ENCODE measurements around the gene STK25. TPM values are rescaled to one million over a fixed set of nuclear protein-coding genes. Genes with fewer than 3 reads are reported as not detected.

Gene STK25
- polyA plus RNA-seq (ENCODE audit: low read depth in 6 of 6), result 100 to 1,000 TPM in 2 of 6 donors, 10 to 100 TPM in 4; 82.2 to 148 (median 87.7) TPM

- H3K27me3 Mint-ChIP-seq, result no peaks in the 10 kb centered on the region
Observed at GRCh38 chr2:241508240-241509154, at the start of gene STK25. Gene STK25 (minus strand): TSS chr2:241508584. CDS start chr2:241508035, 549 bp downstream.

GRCh38 chr2:241556746-241557145, 48.4 kb upstream of the STK25 start:
- peaks cover 43 to 78% (median 69%) of the 10 kb centered on the region in 3 donors for H3K27me3 Mint-ChIP-seq
- peaks cover 9 to 21% of the 10 kb centered on the region in 2 donors for H3K36me3 Mint-ChIP-seq
- H3K27ac Mint-ChIP-seq, result no peak overlapping the region
- ATAC-seq (ENCODE audit: low read depth in 2 of 2) (no peak), DNase-seq (no peak)
- H3K4me3 Mint-ChIP-seq, result no peak overlapping the region
- peaks cover 16 to 34% (median 29%) of the 10 kb centered on the region in 7 donors for H3K9me3 Mint-ChIP-seq
- H3K4me1 Mint-ChIP-seq, result peaks cover 0 to 13% (median 7%) of the 10 kb centered on the region in 3 donors

More at GRCh38 chr2:241508240-241509154, at the start of gene STK25:
- ATAC-seq (ENCODE audit: low read depth in 2 of 2) (peak; percentile 93 to 95), DNase-seq (peak; percentile 98)
- Mint-ChIP-seq H3K4me3 (peak within 1 kb of the TSS; percentile 82 to 93 (median 84)), H3K27ac (peak within 1 kb of the TSS; percentile 59 to 95 (median 90)), H3K4me1 (peaks cover 20 to 46% (median 37%) of the 10 kb centered on the region in 3 donors), H3K9me3 (no peaks in the 10 kb centered on the region), H3K36me3 (no peaks in the 10 kb centered on the region)

GRCh38 chr2:241555711-241556110, 47.3 kb upstream of the STK25 start:
- Mint-ChIP-seq H3K4me3 (no peak overlapping the region), H3K27me3 (peaks cover 48 to 84% (median 78%) of the 10 kb centered on the region in 3 donors), H3K4me1 (peaks cover 0 to 13% (median 7%) of the 10 kb centered on the region in 3 donors), H3K36me3 (peaks cover 9 to 21% of the 10 kb centered on the region in 2 donors), H3K9me3 (peaks cover 16 to 34% (median 29%) of the 10 kb centered on the region in 7 donors), H3K27ac (no peak overlapping the region)
- ATAC-seq (ENCODE audit: low read depth in 2 of 2), result no peak
- DNase-seq, result no peak

GRCh38 chr2:241554610-241555322, 46.4 kb upstream of the STK25 start:
- DNase-seq (no peak), ATAC-seq (ENCODE audit: low read depth in 2 of 2) (no peak)
- Mint-ChIP-seq H3K27ac (no peak overlapping the region), H3K4me1 (peaks cover 0 to 4% (median under 1%) of the 10 kb centered on the region in 3 donors), H3K36me3 (peaks cover 9 to 21% of the 10 kb centered on the region in 2 donors), H3K27me3 (peaks cover 45 to 75% (median 70%) of the 10 kb centered on the region in 3 donors), H3K9me3 (peaks cover 16 to 34% (median 29%) of the 10 kb centered on the region in 7 donors), H3K4me3 (no peak overlapping the region)

GRCh38 chr2:241553981-241554380, 45.6 kb upstream of the STK25 start:
- H3K27me3 Mint-ChIP-seq, result peaks cover 44 to 76% (median 70%) of the 10 kb centered on the region in 3 donors
- no peak for DNase-seq
- no peak for ATAC-seq (ENCODE audit: low read depth in 2 of 2)

GRCh38 chr2:241553512-241553830, 45.1 kb upstream of the STK25 start:
- ATAC-seq (ENCODE audit: low read depth in 2 of 2), result no peak
- H3K36me3 Mint-ChIP-seq, result peaks cover 9 to 20% of the 10 kb centered on the region in 2 donors
- DNase-seq, result no peak
- H3K4me3 Mint-ChIP-seq, result no peak overlapping the region
- no peak overlapping the region for H3K27ac Mint-ChIP-seq
- peaks cover 16 to 34% (median 29%) of the 10 kb centered on the region in 7 donors for H3K9me3 Mint-ChIP-seq
- peaks cover 44 to 75% (median 68%) of the 10 kb centered on the region in 3 donors for H3K27me3 Mint-ChIP-seq
- peaks cover 0 to 4% (median 0%) of the 10 kb centered on the region in 3 donors for H3K4me1 Mint-ChIP-seq

More at GRCh38 chr2:241553981-241554380, 45.6 kb upstream of the STK25 start:
- Mint-ChIP-seq H3K9me3 (peaks cover 16 to 34% (median 29%) of the 10 kb centered on the region in 7 donors), H3K27ac (no peak overlapping the region), H3K4me1 (peaks cover 0 to 4% (median 0%) of the 10 kb centered on the region in 3 donors), H3K4me3 (no peak overlapping the region), H3K36me3 (peaks cover 9 to 21% of the 10 kb centered on the region in 2 donors)

GRCh38 chr2:241551998-241552737, 43.8 kb upstream of the STK25 start:
- DNase-seq (no peak), ATAC-seq (ENCODE audit: low read depth in 2 of 2) (no peak)
- H3K4me1 Mint-ChIP-seq, result no peaks in the 10 kb centered on the region
- H3K4me3 Mint-ChIP-seq, result no peak overlapping the region
- peaks cover 32 to 62% (median 55%) of the 10 kb centered on the region in 3 donors for H3K27me3 Mint-ChIP-seq
- peaks cover 9 to 22% (median 20%) of the 10 kb centered on the region in 7 donors for H3K9me3 Mint-ChIP-seq
- H3K27ac Mint-ChIP-seq, result no peak overlapping the region
- peaks cover 0 to 7% of the 10 kb centered on the region in 2 donors for H3K36me3 Mint-ChIP-seq

GRCh38 chr2:241551599-241551997, 43.2 kb upstream of the STK25 start:
- Mint-ChIP-seq H3K27ac (no peak overlapping the region), H3K4me1 (no peaks in the 10 kb centered on the region), H3K9me3 (peaks cover 5 to 17% (median 15%) of the 10 kb centered on the region in 7 donors), H3K27me3 (peaks cover 28 to 56% (median 50%) of the 10 kb centered on the region in 3 donors), H3K4me3 (no peak overlapping the region), H3K36me3 (peaks cover 0 to under 1% of the 10 kb centered on the region in 2 donors)
- DNase-seq, result no peak
- no peak for ATAC-seq (ENCODE audit: low read depth in 2 of 2)

- no peak overlapping the region for H3K4me3 Mint-ChIP-seq
- H3K27me3 Mint-ChIP-seq, result peaks cover 25 to 53% (median 49%) of the 10 kb centered on the region in 3 donors
- H3K4me1 Mint-ChIP-seq, result no peaks in the 10 kb centered on the region
- H3K27ac Mint-ChIP-seq, result no peak overlapping the region
- H3K9me3 Mint-ChIP-seq, result peaks cover 5 to 12% (median 9%) of the 10 kb centered on the region in 7 donors
- no peaks in the 10 kb centered on the region for H3K36me3 Mint-ChIP-seq
- DNase-seq, result no peak
- ATAC-seq (ENCODE audit: low read depth in 2 of 2), result no peak
Observed at GRCh38 chr2:241550616-241551580, 42.5 kb upstream of the STK25 start.

- no peak overlapping the region for H3K4me3 Mint-ChIP-seq
- no peak for ATAC-seq (ENCODE audit: low read depth in 2 of 2)
- peaks cover 0 to 2% (median 0%) of the 10 kb centered on the region in 7 donors for H3K9me3 Mint-ChIP-seq
- H3K27ac Mint-ChIP-seq, result no peak overlapping the region
- H3K36me3 Mint-ChIP-seq, result no peaks in the 10 kb centered on the region
- no peaks in the 10 kb centered on the region for H3K4me1 Mint-ChIP-seq
- no peak for DNase-seq
- H3K27me3 Mint-ChIP-seq, result peaks cover 17 to 31% (median 25%) of the 10 kb centered on the region in 3 donors
Observed at GRCh38 chr2:241548451-241548835, 40.1 kb upstream of the STK25 start.

GRCh38 chr2:241547781-241548450, 39.5 kb upstream of the STK25 start:
- no peak overlapping the region for H3K4me3 Mint-ChIP-seq
- ATAC-seq (ENCODE audit: low read depth in 2 of 2), result no peak
- no peaks in the 10 kb centered on the region for H3K36me3 Mint-ChIP-seq
- DNase-seq, result no peak
- no peaks in the 10 kb centered on the region for H3K9me3 Mint-ChIP-seq
- no peaks in the 10 kb centered on the region for H3K4me1 Mint-ChIP-seq
- peaks cover 20 to 32% (median 22%) of the 10 kb centered on the region in 3 donors for H3K27me3 Mint-ChIP-seq
- no peak overlapping the region for H3K27ac Mint-ChIP-seq

All from naive B cell (primary cell).